T47D (cell line): ENCODE data around the gene KIF16B.
"Not testable (repeated sequence)": the region's sequence is repeated elsewhere in the genome, so short reads cannot be mapped to it uniquely, and the experiment has no call there.

Experiments
- DNase-seq, 2 experiments: peaks; one replicate each; pipeline versions ENCODE4 v3.0.0 to v3.0.0-alpha.2; 2011 to 2012; ENCODE audit warnings: low read depth in 1 of 2, low spot score in 1 of 2
- JUND ChIP-seq: IDR thresholded peaks from 2 replicates; pipeline ENCODE4 v1.6.1; 2012; ENCODE audit warnings: low read depth
- in situ Hi-C: cut with HindIII; loops from 2 replicates; pipeline ENCODE4 v1.10.0; 2016; ENCODE audit warnings: low sequenced_read_pairs, low pct_unique_long_range_greater_than_20kb

KIF16B gene

GRCh38 chr20:16272780-16273360, 300.4 kb downstream of the KIF16B start:
- DNase-seq, result no peak
- in situ Hi-C loops, result no loop called here
- no peak for TF ChIP-seq JUND

GRCh38 chr20:16271450-16271849, 301.8 kb downstream of the KIF16B start:
- no peak for DNase-seq
- no peak for TF ChIP-seq JUND
- in situ Hi-C loops, result no loop called here

- no peak for DNase-seq
- in situ Hi-C loops, result no loop called here
- no peak for TF ChIP-seq JUND
These were observed 302.3 kb downstream of the KIF16B start for GRCh38 chr20:16270989-16271388.

GRCh38 chr20:16270314-16270931, 302.8 kb downstream of the KIF16B start:
- in situ Hi-C loops, result no loop called here
- no peak for TF ChIP-seq JUND
- DNase-seq, result no peak

GRCh38 chr20:16267526-16267925, 305.7 kb downstream of the KIF16B start:
- DNase-seq, result no peak
- in situ Hi-C loops, result no loop called here
- TF ChIP-seq JUND, result no peak

- in situ Hi-C loops, result no loop called here
- TF ChIP-seq JUND, result no peak
- no peak for DNase-seq
These were observed 307.9 kb downstream of the KIF16B start for GRCh38 chr20:16265334-16265733.

GRCh38 chr20:16263582-16263981, 309.7 kb downstream of the KIF16B start:
- TF ChIP-seq JUND, result no peak
- in situ Hi-C loops, result no loop called here
- DNase-seq, result no peak

GRCh38 chr20:16262594-16262993, 310.7 kb downstream of the KIF16B start:
- DNase-seq, result no peak
- TF ChIP-seq JUND, result no peak
- in situ Hi-C loops, result no loop called here

- DNase-seq, result no peak
- in situ Hi-C loops, result no loop called here
These were observed 311.4 kb downstream of the KIF16B start for GRCh38 chr20:16261733-16262273.

GRCh38 chr20:16260911-16261310, 312.3 kb downstream of the KIF16B start:
- TF ChIP-seq JUND, result no peak
- in situ Hi-C loops, result no loop called here
- no peak for DNase-seq

More at GRCh38 chr20:16261733-16262273, 311.4 kb downstream of the KIF16B start:
- TF ChIP-seq JUND, result no peak

GRCh38 chr20:16260133-16260532, 313.1 kb downstream of the KIF16B start:
- in situ Hi-C loops, DNase-seq: not testable (repeated sequence)

GRCh38 chr20:16258766-16259165, 314.5 kb downstream of the KIF16B start:
- DNase-seq, result no peak
- in situ Hi-C loops, result no loop called here
- no peak for TF ChIP-seq JUND

GRCh38 chr20:16257813-16258430, 315.3 kb downstream of the KIF16B start:
- no peak for TF ChIP-seq JUND
- no peak for DNase-seq
- in situ Hi-C loops, result no loop called here
